HG03196 (cell line): Measurements from ENCODE around the gene MYL6.
A peak's percentile ranks its signal among the peaks of the same experiment; 100 is the strongest.
"Not testable (repeated sequence)": the region's sequence is repeated elsewhere in the genome, so short reads cannot be mapped to it uniquely, and the experiment has no call there.

Experiments used
- ATAC-seq: cut with Tn5 transposase; IDR thresholded peaks from one replicate; pipeline ENCODE4 v1.9.1; 2021; ENCODE audit not compliant: unreplicated experiment

Gene MYL6

GRCh38 chr12:56156464-56157200 is 1.5 kb upstream of the MYL6 start:
- ATAC-seq: not testable (repeated sequence)

- ATAC-seq: peak; percentile 24
Measured at GRCh38 chr12:56157201-56158028, 744 bp upstream of the MYL6 start.

- no peak for ATAC-seq
Measured at GRCh38 chr12:56158926-56159461, 835 bp downstream of the MYL6 start.

GRCh38 chr12:56159482-56160192 is 1.5 kb downstream of the MYL6 start:
- no peak for ATAC-seq

- no peak for ATAC-seq
Measured at GRCh38 chr12:56160193-56160763, 2.1 kb downstream of the MYL6 start.

- ATAC-seq: no peak
Measured at GRCh38 chr12:56160894-56161689, 2.9 kb downstream of the MYL6 start.

- no peak for ATAC-seq
Measured at GRCh38 chr12:56161690-56162351, 3.7 kb downstream of the MYL6 start.

- no peak for ATAC-seq
Measured at GRCh38 chr12:56162468-56163290, 4.5 kb downstream of the MYL6 start.

- ATAC-seq: no peak
Measured at GRCh38 chr12:56163533-56164344, 5.6 kb downstream of the MYL6 start.

- no peak for ATAC-seq
Measured at GRCh38 chr12:56164345-56164729, 6.2 kb downstream of the MYL6 start.

- ATAC-seq: no peak
Measured at GRCh38 chr12:56165369-56165768, 7.2 kb downstream of the MYL6 start.

- ATAC-seq: no peak
Measured at GRCh38 chr12:56169229-56169759, 11.1 kb downstream of the MYL6 start.

- no peak for ATAC-seq
Measured at GRCh38 chr12:56172839-56173238, 14.7 kb downstream of the MYL6 start.

GRCh38 chr12:56178347-56178746 is 20.2 kb downstream of the MYL6 start:
- ATAC-seq: no peak

- ATAC-seq: no peak
Measured at GRCh38 chr12:56186957-56187356, 28.8 kb downstream of the MYL6 start.

- ATAC-seq: no peak
Measured at GRCh38 chr12:56188131-56188777, 30.1 kb downstream of the MYL6 start.

GRCh38 chr12:56188778-56189098 is 30.6 kb downstream of the MYL6 start:
- ATAC-seq: peak; percentile 4
